ENCODE data around the gene TEX12.

Gene TEX12, protein sequence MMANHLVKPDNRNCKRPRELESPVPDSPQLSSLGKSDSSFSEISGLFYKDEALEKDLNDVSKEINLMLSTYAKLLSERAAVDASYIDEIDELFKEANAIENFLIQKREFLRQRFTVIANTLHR

DNA sequence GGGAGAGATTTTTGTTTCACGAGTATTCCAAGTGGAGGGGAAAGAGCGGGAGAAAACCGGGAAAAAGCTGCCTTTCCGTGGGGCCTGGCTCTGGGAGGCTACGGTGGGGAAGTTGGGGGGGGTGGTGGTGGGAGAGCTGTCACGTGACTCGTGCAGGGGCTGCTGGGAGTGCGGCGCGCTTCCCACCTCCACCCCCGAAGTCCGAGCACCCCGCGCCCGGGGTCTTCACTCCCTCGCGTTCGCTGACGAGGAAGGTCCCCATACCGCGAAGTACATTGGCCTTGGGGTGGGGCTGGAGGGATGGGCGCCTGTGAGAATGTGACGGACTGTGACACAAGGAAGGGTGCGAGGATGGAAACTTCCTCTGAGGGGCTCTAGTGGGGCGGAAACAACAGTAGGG is at the start of gene TEX12:
TEX12 (plus strand) TSS at position 228 of the 400 bp plus-strand sequence. CDS start 1,897 bp downstream, outside the sequence.
- no peaks in the 10 kb centered on the region for H3K36me3 ChIP-seq (ENCODE audit: control insufficient read depth, insufficient read depth, low read length)
- H3K27me3 ChIP-seq (replicated peaks; ENCODE audit: control insufficient read depth, insufficient read depth, low read length), result no peaks in the 10 kb centered on the region
- DNase-seq (ENCODE audit: extremely low read depth, insufficient read length), result no peak
- TF ChIP-seq, protein P1, sequence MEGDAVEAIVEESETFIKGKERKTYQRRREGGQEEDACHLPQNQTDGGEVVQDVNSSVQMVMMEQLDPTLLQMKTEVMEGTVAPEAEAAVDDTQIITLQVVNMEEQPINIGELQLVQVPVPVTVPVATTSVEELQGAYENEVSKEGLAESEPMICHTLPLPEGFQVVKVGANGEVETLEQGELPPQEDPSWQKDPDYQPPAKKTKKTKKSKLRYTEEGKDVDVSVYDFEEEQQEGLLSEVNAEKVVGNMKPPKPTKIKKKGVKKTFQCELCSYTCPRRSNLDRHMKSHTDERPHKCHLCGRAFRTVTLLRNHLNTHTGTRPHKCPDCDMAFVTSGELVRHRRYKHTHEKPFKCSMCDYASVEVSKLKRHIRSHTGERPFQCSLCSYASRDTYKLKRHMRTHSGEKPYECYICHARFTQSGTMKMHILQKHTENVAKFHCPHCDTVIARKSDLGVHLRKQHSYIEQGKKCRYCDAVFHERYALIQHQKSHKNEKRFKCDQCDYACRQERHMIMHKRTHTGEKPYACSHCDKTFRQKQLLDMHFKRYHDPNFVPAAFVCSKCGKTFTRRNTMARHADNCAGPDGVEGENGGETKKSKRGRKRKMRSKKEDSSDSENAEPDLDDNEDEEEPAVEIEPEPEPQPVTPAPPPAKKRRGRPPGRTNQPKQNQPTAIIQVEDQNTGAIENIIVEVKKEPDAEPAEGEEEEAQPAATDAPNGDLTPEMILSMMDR (IDR thresholded peaks at IDR 0.05; ENCODE audit: insufficient read depth, low read length, poor library complexity, severe bottlenecking), result no peak
- no peak within 1 kb of the TSS for H3K4me3 ChIP-seq (replicated peaks; ENCODE audit: low read depth, low read length)

DNA sequence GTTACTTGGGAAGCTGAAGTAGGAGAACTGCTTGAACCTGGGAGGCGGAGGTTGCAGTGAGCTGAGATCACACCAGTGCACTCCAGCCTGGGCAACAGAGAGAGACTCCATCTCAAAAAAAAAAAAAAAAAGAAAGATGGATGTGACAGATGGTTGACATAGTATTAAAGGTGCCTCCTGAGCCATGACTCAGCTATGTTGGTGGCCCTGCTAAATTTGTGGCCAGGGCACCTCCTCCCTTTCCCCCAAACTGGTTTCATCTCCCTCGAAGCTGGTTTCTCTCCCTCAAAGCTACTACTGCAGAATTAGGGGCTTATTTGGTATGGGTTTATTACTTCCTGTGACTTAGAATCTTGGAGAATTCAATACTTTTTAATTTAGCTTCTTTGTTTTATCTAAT is 49.0 kb upstream of the TEX12 start:
- H3K27me3 ChIP-seq (replicated peaks; ENCODE audit: control insufficient read depth, insufficient read depth, low read length), result no peaks in the 10 kb centered on the region
- TF ChIP-seq, protein P1 (IDR thresholded peaks at IDR 0.05; ENCODE audit: insufficient read depth, low read length, poor library complexity, severe bottlenecking), result no peak
- no peak for DNase-seq (ENCODE audit: extremely low read depth, insufficient read length)
- H3K4me3 ChIP-seq (replicated peaks; ENCODE audit: low read depth, low read length), result no peak overlapping the region
- H3K36me3 ChIP-seq (ENCODE audit: control insufficient read depth, insufficient read depth, low read length), result no peaks in the 10 kb centered on the region

DNA sequence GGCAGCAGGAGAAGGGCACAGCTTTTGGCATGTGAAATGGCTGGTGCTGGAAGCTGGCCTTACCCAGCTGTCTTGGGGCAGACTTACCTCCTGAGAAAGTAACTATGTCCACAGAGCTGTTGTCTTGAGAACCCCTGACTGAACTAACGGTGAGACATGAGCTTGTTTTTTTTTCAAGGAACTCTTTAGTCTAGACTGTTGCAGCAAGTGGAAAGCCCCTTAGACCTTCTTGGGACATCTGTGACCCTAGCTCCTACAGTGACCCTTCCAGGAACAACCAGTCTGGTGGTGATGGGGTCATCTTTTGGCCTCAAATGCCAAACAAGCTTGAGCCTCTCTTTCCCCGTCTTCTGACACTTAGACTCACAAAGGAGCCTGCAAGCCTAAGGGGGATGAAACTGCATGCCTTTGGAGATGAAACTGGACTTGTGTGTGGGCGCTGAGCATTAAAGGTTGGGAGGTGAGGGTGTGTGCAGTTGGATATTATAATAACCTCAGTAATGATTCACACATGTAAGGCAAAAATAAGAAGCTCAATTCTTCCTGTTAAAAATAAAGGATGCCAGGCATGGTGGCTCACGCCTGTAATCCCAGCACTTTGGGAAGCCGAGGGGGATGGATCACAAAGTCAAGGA is 45.1 kb upstream of the TEX12 start:
- DNase-seq (ENCODE audit: extremely low read depth, insufficient read length), result no peak
- TF ChIP-seq, protein P1 (IDR thresholded peaks at IDR 0.05; ENCODE audit: insufficient read depth, low read length, poor library complexity, severe bottlenecking), result no peak
- Histone ChIP-seq H3K4me3 (replicated peaks; ENCODE audit: low read depth, low read length) (no peak overlapping the region), H3K27me3 (replicated peaks; ENCODE audit: control insufficient read depth, insufficient read depth, low read length) (no peaks in the 10 kb centered on the region), H3K36me3 (ENCODE audit: control insufficient read depth, insufficient read depth, low read length) (no peaks in the 10 kb centered on the region)

DNA sequence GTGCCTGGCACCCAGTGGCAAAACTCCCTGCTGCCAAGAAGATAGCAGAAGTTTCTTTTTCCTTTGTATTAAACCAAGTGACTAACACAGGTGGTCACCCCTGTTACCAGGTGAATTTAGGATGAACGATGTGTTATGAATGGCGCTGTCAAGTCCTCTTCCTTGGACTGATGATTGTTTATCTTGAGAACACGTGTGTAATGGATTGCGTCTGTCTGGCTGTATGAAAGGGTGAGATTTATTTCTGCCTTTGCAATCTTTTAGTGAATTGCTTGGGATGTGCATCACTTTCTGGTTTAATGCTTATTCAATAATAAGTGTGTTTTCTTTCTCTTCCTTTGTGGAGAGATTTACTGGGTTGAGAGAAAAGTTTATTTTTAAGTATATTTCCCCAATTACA is 44.0 kb upstream of the TEX12 start:
- TF ChIP-seq, protein P1 (IDR thresholded peaks at IDR 0.05; ENCODE audit: insufficient read depth, low read length, poor library complexity, severe bottlenecking), result no peak
- H3K27me3 ChIP-seq (replicated peaks; ENCODE audit: control insufficient read depth, insufficient read depth, low read length), result no peaks in the 10 kb centered on the region
- H3K4me3 ChIP-seq (replicated peaks; ENCODE audit: low read depth, low read length), result no peak overlapping the region
- no peaks in the 10 kb centered on the region for H3K36me3 ChIP-seq (ENCODE audit: control insufficient read depth, insufficient read depth, low read length)
- DNase-seq (ENCODE audit: extremely low read depth, insufficient read length), result no peak

DNA sequence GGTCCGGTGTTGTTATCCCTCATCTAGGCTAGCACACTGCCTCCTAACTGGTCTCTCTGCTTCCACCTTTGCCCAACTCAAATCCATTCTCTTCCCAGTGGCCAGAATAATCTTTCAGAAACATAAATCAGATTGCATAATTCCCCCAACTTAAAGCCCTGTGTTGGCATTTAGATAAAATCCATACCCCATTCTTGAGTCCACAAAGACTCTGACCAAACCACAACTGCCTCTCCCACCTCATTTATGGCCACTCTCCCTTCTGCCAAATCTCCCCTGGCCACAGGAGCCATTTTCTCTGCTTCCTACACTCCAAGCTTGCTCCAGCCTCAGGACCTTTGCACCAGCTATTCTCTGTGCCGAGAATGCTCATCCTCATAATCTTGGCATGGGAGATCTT is 40.1 kb upstream of the TEX12 start:
- TF ChIP-seq, protein P1 (IDR thresholded peaks at IDR 0.05; ENCODE audit: insufficient read depth, low read length, poor library complexity, severe bottlenecking), result no peak
- DNase-seq (ENCODE audit: extremely low read depth, insufficient read length), result no peak
- Histone ChIP-seq H3K4me3 (replicated peaks; ENCODE audit: low read depth, low read length) (no peak overlapping the region), H3K27me3 (replicated peaks; ENCODE audit: control insufficient read depth, insufficient read depth, low read length) (no peaks in the 10 kb centered on the region), H3K36me3 (ENCODE audit: control insufficient read depth, insufficient read depth, low read length) (no peaks in the 10 kb centered on the region)
